HG03159 (cell line): ENCODE measurements around the gene C20orf202.

ENCODE experiments used
- ATAC-seq: cut with Tn5 transposase; IDR thresholded peaks from one replicate; pipeline ENCODE4 v1.9.1; 2021; ENCODE audit warnings: mild to moderate bottlenecking, moderate library complexity; ENCODE audit not compliant: unreplicated experiment

C20orf202 gene

GRCh38 chr20:1202762-1203504 lies at the start of gene C20orf202:
Gene C20orf202, plus strand, starts transcription at chr20:1203454. Its CDS starts 132 bp downstream, at chr20:1203586.
- ATAC-seq = no peak

- no peak for ATAC-seq
These were observed 49.0 kb upstream of the C20orf202 start for GRCh38 chr20:1154226-1154625.

- no peak for ATAC-seq
These were observed 48.6 kb upstream of the C20orf202 start for GRCh38 chr20:1154691-1155090.

GRCh38 chr20:1155342-1155741 lies 47.9 kb upstream of the C20orf202 start:
- no peak for ATAC-seq

GRCh38 chr20:1160496-1160895 lies 42.8 kb upstream of the C20orf202 start:
- ATAC-seq = no peak

GRCh38 chr20:1160991-1161390 lies 42.3 kb upstream of the C20orf202 start:
- ATAC-seq = no peak

GRCh38 chr20:1163105-1163504 lies 40.1 kb upstream of the C20orf202 start:
- ATAC-seq = no peak

- ATAC-seq = no peak
These were observed 39.6 kb upstream of the C20orf202 start for GRCh38 chr20:1163653-1164052.

- ATAC-seq = no peak
These were observed 38.4 kb upstream of the C20orf202 start for GRCh38 chr20:1164871-1165270.

- no peak for ATAC-seq
These were observed 37.7 kb upstream of the C20orf202 start for GRCh38 chr20:1165521-1165920.

- ATAC-seq = no peak
These were observed 37.3 kb upstream of the C20orf202 start for GRCh38 chr20:1165941-1166340.

GRCh38 chr20:1166948-1167720 lies 36.1 kb upstream of the C20orf202 start:
- no peak for ATAC-seq

GRCh38 chr20:1169224-1169623 lies 34.0 kb upstream of the C20orf202 start:
- ATAC-seq = no peak

- no peak for ATAC-seq
These were observed 31.7 kb upstream of the C20orf202 start for GRCh38 chr20:1171461-1172093.

GRCh38 chr20:1173698-1174097 lies 29.6 kb upstream of the C20orf202 start:
- ATAC-seq = no peak

- ATAC-seq = no peak
These were observed 28.5 kb upstream of the C20orf202 start for GRCh38 chr20:1174787-1175186.

GRCh38 chr20:1177680-1178079 lies 25.6 kb upstream of the C20orf202 start:
- no peak for ATAC-seq

GRCh38 chr20:1178103-1178502 lies 25.2 kb upstream of the C20orf202 start:
- no peak for ATAC-seq

GRCh38 chr20:1178623-1179022 lies 24.6 kb upstream of the C20orf202 start:
- ATAC-seq = no peak

GRCh38 chr20:1180949-1181348 lies 22.3 kb upstream of the C20orf202 start:
- ATAC-seq = no peak

GRCh38 chr20:1182106-1182505 lies 21.1 kb upstream of the C20orf202 start:
- ATAC-seq = no peak

GRCh38 chr20:1183153-1183552 lies 20.1 kb upstream of the C20orf202 start:
- ATAC-seq = no peak
